Stimulated activated CD4-positive, alpha-beta T cell treated with anti-CD3 and anti-CD28 coated beads, Interleukin-4, amount 100 ng/mL, for 4 hours (primary cell): ENCODE results near the gene LRRC61.
A peak's percentile ranks its signal among the peaks of the same experiment; 100 is the strongest.
"Not testable (repeated sequence)": the region's sequence is repeated elsewhere in the genome, so short reads cannot be mapped to it uniquely, and the experiment has no call there.

Source experiments
- DNase-seq, 2 experiments: peaks; one replicate each; pipeline ENCODE4 v3.0.0-alpha.2; 2020

Gene LRRC61

GRCh38 chr7:150307904-150308303, 15.3 kb upstream of the LRRC61 start:
- no peak for DNase-seq

GRCh38 chr7:150308575-150308974, 14.6 kb upstream of the LRRC61 start:
- DNase-seq: no peak

- no peak for DNase-seq
These were observed 12.0 kb upstream of the LRRC61 start for GRCh38 chr7:150311146-150311545.

- no peak for DNase-seq
These were observed 11.4 kb upstream of the LRRC61 start for GRCh38 chr7:150311711-150312110.

GRCh38 chr7:150312649-150313366, 10.3 kb upstream of the LRRC61 start:
- not testable (repeated sequence) for DNase-seq

- DNase-seq: no peak
These were observed 9.8 kb upstream of the LRRC61 start for GRCh38 chr7:150313367-150313809.

- no peak for DNase-seq
These were observed 9.3 kb upstream of the LRRC61 start for GRCh38 chr7:150313870-150314269.

- DNase-seq: no peak
These were observed 8.4 kb upstream of the LRRC61 start for GRCh38 chr7:150314639-150315239.

- not testable (repeated sequence) for DNase-seq
These were observed 6.2 kb upstream of the LRRC61 start for GRCh38 chr7:150316987-150317386.

- DNase-seq: no peak
These were observed 5.3 kb upstream of the LRRC61 start for GRCh38 chr7:150317748-150318444.

- DNase-seq: no peak
These were observed 1.4 kb upstream of the LRRC61 start for GRCh38 chr7:150321788-150322113.

GRCh38 chr7:150322114-150322832, 882 bp upstream of the LRRC61 start:
- DNase-seq: peak; percentile 37 to 57

- DNase-seq: no peak
These were observed 672 bp downstream of the LRRC61 start for GRCh38 chr7:150323682-150324372.

GRCh38 chr7:150324373-150324961, 1.3 kb downstream of the LRRC61 start:
- no peak for DNase-seq

GRCh38 chr7:150325110-150325611, 2.0 kb downstream of the LRRC61 start:
- no peak for DNase-seq

GRCh38 chr7:150325901-150326300, 2.7 kb downstream of the LRRC61 start:
- no peak for DNase-seq

- no peak for DNase-seq
These were observed 3.6 kb downstream of the LRRC61 start for GRCh38 chr7:150326657-150327268.

- no peak for DNase-seq
These were observed 4.2 kb downstream of the LRRC61 start for GRCh38 chr7:150327308-150327707.

- no peak for DNase-seq
These were observed 6.4 kb downstream of the LRRC61 start for GRCh38 chr7:150329331-150330120.

- DNase-seq: no peak
These were observed 7.2 kb downstream of the LRRC61 start for GRCh38 chr7:150330211-150330885.
